GM10847 (cell line): ENCODE data around the gene ETS2.

Experiments used
- POLR2A ChIP-seq: IDR thresholded peaks from 2 replicates; pipeline ENCODE4 v1.6.1; 2011; ENCODE audit not compliant: insufficient read length; ENCODE audit errors: extremely low read depth

Gene ETS2

GRCh38 chr21:38806153-38806941, 618 bp downstream of the ETS2 start:
- no peak for TF ChIP-seq POLR2A

- TF ChIP-seq POLR2A: no peak
These were observed 1.2 kb downstream of the ETS2 start for GRCh38 chr21:38806942-38807284.

GRCh38 chr21:38807441-38807871, 1.7 kb downstream of the ETS2 start:
- no peak for TF ChIP-seq POLR2A

GRCh38 chr21:38807986-38808385, 2.3 kb downstream of the ETS2 start:
- no peak for TF ChIP-seq POLR2A

GRCh38 chr21:38809198-38809878, 3.6 kb downstream of the ETS2 start:
- TF ChIP-seq POLR2A: no peak

GRCh38 chr21:38810034-38810825, 4.5 kb downstream of the ETS2 start:
- TF ChIP-seq POLR2A: no peak

GRCh38 chr21:38810826-38811164, 5.1 kb downstream of the ETS2 start:
- TF ChIP-seq POLR2A: no peak

GRCh38 chr21:38811257-38811656, 5.5 kb downstream of the ETS2 start:
- TF ChIP-seq POLR2A: no peak

- no peak for TF ChIP-seq POLR2A
These were observed 7.4 kb downstream of the ETS2 start for GRCh38 chr21:38813143-38813542.

GRCh38 chr21:38813547-38813946, 7.8 kb downstream of the ETS2 start:
- TF ChIP-seq POLR2A: no peak

- TF ChIP-seq POLR2A: no peak
These were observed 8.7 kb downstream of the ETS2 start for GRCh38 chr21:38814126-38815059.

- TF ChIP-seq POLR2A: no peak
These were observed 9.3 kb downstream of the ETS2 start for GRCh38 chr21:38815060-38815405.

GRCh38 chr21:38816400-38816977, 10.8 kb downstream of the ETS2 start:
- no peak for TF ChIP-seq POLR2A

- no peak for TF ChIP-seq POLR2A
These were observed 11.9 kb downstream of the ETS2 start for GRCh38 chr21:38817371-38818324.

GRCh38 chr21:38818325-38818723, 12.6 kb downstream of the ETS2 start:
- no peak for TF ChIP-seq POLR2A
